GM21515 (cell line): ENCODE measurements around the gene ECM2.

Experiments
- ATAC-seq: cut with Tn5 transposase; IDR thresholded peaks from one replicate; pipeline ENCODE4 v1.9.1; 2021; ENCODE audit not compliant: unreplicated experiment

ECM2 gene

DNA sequence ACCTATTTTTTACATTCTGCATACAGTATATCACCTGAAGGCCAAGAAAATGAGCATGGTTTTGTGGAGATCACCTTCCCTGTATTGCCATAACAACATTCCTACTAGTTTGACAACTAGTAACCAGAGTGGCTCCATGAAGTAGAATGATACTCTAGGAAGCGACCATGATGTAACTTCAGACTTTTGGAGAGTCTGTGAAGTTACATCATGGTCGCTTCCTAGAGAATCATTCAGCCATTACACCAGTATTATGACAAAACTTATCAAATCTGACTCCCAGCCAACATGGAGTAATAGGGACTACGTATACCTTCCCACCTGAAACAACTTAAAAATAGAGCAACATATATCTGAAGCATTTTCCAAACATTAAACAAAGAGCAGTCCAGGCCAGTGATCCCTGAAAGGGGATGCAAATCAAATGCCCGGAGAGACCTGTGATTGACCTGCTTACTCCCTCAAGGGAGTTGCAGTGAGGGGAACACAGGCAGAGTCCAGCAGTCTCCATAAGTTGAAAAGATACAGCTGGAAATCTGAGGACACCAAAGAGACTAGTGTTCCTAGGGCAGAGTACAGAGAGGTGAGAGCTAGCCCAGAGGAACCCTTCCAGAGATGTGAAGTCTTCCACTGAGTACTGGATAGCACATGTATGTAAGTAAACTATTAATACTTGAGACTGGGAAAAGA lies 7.8 kb downstream of the ECM2 start:
- ATAC-seq, result no peak

DNA sequence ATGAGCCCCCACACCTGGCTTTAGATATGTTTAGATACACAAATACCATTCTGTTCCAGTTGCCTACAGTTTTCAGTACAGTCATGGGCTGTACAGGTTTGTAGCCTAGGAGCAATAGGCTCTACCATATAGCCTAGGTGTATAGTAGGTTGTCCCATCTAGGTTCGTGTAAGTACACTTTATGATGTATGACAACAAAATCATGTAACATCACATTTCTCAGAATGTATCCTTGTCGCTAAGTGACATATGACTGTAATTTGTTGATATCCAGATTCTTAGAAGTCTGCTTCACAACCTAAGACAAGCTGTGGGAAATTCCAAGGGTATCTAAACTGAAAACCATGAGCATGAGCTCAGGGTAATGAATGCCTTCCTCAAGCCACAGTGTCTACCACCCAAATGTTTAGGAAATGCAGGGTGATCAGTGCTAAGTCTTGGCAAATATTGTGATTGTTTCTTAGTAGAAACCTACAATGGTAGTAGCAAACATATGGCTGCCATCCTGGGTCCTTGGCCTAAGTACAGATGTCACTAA lies 8.4 kb downstream of the ECM2 start:
- ATAC-seq, result no peak

DNA sequence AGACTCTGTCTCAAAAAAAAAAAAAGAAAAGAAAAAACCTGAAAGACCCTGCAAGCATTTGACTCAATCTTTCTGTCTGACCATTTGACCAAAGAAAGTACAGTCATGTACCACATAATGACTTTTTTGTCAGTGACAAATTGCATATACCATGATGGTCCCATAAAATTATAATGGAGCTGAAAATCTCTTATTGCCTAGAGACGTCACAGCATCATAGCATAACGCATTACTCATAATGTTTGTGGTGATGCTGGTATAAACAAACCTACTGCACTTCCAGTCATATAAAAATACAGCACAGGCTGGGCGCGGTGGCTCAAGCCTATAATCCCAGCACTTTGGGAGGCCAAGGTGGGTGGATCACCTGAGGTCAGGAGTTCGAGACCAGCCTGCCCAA lies 10.5 kb downstream of the ECM2 start:
- ATAC-seq, result no peak

- no peak for ATAC-seq
These were observed 10.9 kb downstream of the ECM2 start for GRCh38 chr9:92524881-92525280.

GRCh38 chr9:92522983-92523970 lies 12.5 kb downstream of the ECM2 start:
- no peak for ATAC-seq

DNA sequence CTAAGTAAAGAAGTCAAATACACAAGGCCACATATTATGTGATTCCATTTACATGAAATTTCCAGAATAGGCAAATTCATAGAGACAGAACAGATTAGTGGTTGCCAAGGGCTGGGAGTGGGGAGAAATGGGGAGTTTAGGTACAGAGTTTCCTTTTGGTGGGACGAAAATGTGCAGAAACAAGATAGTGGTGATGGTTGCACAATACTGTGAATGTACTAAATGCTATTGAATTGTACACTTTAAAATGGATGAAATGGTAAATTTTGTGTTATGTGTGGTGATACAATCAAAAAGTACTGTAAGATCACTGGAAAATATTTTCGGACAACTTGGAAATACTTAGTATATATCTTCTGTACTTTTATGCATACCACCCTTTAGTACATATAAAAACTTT lies 15.0 kb downstream of the ECM2 start:
- ATAC-seq, result no peak

- no peak for ATAC-seq
These were observed 17.6 kb downstream of the ECM2 start for GRCh38 chr9:92518199-92518598.

DNA sequence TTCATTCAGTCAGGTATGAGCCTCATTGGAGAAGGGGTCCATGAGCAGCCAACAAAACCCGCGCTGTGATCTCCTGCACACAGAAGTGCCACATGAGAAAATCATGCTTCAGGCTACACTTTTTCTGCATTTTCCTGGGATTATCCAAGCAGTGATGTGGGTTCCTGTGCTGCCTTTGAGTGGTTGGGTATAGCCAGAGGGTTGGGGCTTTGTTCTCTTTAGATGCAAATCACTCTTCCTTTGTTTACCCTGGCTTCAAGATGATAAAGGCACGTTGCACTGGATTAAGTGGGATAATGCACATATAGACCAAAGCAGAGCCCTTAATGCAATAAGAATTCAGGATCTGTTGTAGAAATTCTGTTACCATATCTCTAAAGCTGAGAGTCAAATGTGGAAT lies 18.7 kb downstream of the ECM2 start:
- ATAC-seq, result no peak

DNA sequence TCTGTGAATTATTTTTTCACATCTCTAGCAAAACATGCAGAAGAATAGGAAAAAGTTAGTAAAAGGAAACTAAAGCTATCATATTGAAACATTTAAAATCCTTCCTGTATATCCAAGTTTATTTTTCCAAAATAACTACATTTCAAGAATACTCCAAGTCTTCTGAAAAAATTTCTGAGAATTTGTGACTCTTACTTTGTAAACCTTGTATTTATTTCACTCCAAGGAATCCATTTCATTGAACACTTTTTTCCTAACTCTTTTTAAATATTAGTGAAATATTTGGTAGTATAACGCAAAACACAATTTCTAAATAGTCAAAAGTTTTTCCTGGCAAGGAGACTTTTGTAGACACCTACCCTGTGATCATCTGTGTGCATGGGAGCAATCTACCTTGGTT lies 19.3 kb downstream of the ECM2 start:
- no peak for ATAC-seq

DNA sequence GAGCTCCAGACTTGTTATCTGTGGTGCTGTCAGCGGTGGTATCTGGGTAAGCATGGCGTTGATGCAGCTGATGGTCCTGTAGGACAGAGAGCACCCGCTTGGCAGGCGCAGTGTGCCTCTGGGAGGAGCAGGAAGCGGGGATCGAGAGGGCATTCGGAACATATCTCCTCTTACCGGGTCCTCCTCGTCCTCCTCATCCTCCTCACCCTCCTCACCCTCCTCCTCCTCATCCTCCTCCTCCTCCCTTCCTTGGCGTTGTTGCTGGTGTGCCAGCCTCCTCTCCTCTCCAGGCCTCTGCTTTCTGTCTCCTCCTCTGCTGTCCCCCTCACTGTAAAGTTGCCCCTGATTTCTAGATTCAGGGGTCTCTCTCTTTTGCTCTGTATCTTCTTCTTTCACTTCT lies 21.2 kb downstream of the ECM2 start:
- ATAC-seq, result no peak

DNA sequence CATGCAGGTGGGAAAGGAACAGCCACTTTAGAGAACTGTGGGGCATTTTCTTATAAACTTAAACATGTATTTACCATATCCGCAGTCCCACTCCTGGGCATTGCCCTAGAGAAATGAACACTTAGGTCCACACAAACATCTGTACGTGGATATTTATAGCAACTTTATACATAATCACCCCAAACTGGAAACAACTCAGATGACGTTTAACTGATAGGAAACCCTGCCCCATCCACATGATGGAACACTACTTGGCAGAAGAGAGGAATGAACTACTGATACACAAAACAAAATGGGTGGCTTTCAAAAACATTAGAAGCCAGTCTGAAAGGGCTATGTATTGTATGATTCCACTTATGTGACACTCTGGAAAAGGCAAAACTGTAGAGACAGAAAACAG lies 22.4 kb downstream of the ECM2 start:
- no peak for ATAC-seq

GRCh38 chr9:92512622-92513021 lies 23.2 kb downstream of the ECM2 start:
- no peak for ATAC-seq

DNA sequence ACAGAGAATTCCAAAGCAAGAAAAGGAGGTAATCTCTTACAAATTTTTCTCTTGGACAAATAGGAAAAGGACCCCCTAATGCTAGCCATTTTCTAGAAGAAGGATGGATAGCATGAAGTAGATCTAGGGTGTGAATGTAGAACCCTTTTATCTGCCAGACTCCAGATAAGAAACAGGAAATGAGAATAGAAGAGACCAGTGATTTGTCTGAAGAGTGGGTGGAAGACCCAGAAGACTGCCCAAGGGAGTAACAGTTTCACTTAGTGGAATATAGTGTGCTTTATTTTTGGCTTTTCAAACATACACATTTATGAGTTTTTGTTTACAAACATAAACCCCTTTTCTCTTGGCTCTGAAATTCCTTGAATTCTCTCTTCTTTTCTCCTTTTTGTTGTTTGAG lies 25.0 kb downstream of the ECM2 start:
- ATAC-seq, result no peak

DNA sequence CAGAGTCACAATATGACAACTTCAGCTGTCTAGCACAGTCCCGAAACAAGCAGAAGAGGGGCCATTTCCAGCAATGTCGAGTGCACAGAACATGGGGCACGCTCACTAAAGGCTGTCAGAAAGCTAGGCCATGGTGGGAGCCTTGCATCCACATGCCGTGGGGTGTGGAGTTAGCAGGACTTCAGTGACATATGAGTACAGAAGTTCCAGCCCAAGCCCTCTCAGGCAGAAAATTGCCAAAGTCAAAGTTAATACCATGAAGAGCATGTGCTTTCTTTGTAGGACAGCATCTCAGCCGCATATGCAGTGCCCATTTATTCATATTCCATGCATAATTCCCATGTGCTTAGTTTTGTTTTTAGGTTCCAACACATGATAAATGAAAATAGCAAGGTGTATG lies 26.7 kb downstream of the ECM2 start:
- ATAC-seq, result no peak

- no peak for ATAC-seq
These were observed 27.6 kb downstream of the ECM2 start for GRCh38 chr9:92508018-92508820.

DNA sequence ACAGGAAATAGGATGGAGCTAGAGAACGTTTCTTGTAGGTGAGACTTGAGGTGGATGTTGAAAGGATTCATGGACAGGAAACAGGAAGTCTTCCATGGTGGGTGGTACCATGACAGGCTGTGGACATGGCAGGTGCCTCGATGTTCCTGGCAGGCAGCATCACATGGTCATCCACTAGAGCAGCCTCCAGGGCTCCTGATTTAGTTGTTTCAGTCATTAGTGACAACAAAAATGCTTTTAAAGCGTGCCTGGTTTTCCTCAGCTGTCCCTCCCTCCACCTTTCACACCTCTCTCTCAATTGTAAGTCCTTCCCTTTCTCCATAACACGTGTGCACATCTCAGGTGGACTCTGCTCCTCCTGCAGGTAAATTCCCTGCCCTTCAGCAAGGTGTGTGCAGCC lies 28.3 kb downstream of the ECM2 start:
- ATAC-seq, result no peak

- ATAC-seq, result no peak
These were observed 28.8 kb downstream of the ECM2 start for GRCh38 chr9:92507005-92507404.

DNA sequence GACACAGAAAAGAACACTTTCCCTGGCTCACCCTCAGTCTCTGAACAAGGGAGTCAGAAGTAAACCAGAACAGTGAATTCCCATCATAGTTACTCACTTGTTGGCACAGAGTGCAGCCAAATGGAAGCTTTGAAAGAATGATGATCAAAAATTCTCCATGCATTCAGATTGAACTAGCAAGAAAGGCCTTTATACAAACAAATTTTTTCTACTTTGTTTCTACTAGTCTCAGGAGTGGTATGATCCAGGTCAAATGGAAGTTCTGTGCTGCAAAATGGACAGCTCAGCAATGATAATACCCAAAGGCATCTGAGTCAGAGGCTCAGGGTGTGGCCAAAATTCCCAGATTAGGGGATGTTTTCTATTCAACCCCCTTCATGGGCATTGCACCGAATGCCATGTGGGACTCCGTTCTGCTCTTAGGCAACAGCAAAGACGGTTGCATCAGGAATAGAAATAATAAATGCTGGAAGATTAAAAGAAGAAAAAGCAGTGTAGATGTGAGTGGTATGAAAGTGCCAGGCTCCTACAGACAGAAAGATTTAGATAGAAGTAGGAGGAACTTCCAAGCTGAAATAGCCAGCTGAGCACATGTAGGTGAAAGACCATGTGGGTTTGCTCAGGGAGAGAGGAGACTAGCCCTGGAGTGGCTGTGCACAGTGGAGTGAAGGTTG lies 29.5 kb downstream of the ECM2 start:
- ATAC-seq, result no peak

- ATAC-seq, result no peak
These were observed 30.9 kb downstream of the ECM2 start for GRCh38 chr9:92504881-92505280.

- no peak for ATAC-seq
These were observed 32.6 kb downstream of the ECM2 start for GRCh38 chr9:92503156-92503555.
